HepG2 (cell line): Measurements from ENCODE around the gene ZMYND8. TPM values are rescaled to one million over a fixed set of nuclear protein-coding genes. Genes with fewer than 3 reads are reported as not detected.
"Not testable (repeated sequence)": the region's sequence is repeated elsewhere in the genome, so short reads cannot be mapped to it uniquely, and the experiment has no call there.

Experiments used
- ATAC-seq: fragments of 200-7000 bp; cut with Tn5 transposase; 3 replicates; pipeline ENCODE4 v1.9.1; 2020; ENCODE audit warnings: mild to moderate bottlenecking, moderate library complexity
- BruUV-seq: library from RNA; stranded (reverse); fragments of 400-500 nt; replicated peaks from 2 replicates; lab custom pipeline; 2021; lab: Mats Ljungman, UMichigan
- CTCF ChIA-PET: fragments of 300-600 bp; formaldehyde crosslinking; extraction: SDS; loops from one replicate; lab custom pipeline; 2021; ENCODE audit warnings: low total read pairs, inconsistent platforms, low intra/inter-chr PET ratio; lab: Yijun Ruan, JAX
- POLR2A ChIA-PET: fragments of 350-600 bp; sonication (Branson Sonifier 250); formaldehyde crosslinking; loops from one replicate; lab custom pipeline; 2020; ENCODE audit warnings: antibody characterized with exemption, inconsistent platforms; lab: Yijun Ruan, JAX
- DNase-seq: peaks from one replicate; pipeline ENCODE4 v3.0.0-alpha.2; 2015; ENCODE audit warnings: low spot score
- FAIRE-seq: peaks from 3 replicates; lab custom pipeline; 2011; peaks lifted over from hg19 to GRCh38; lab: Jason Lieb, UNC
- H2AFZ ChIP-seq: one replicate; pipeline ENCODE4 v1.6.1; 2011; ENCODE audit warnings: low read length, inconsistent platforms
- H3K27ac ChIP-seq: fragments of 300-600 bp; 3 replicates; pipeline ENCODE4 v1.8.0; 2011; ENCODE audit warnings: mixed run types, mild to moderate bottlenecking, mixed read lengths, low read length, inconsistent platforms; ENCODE audit not compliant: insufficient read depth; ENCODE audit errors: extremely low read length
- H3K27me3 ChIP-seq, 2 experiments: fragments of 200-600 bp in 1 of 2; 2 replicates in 1 of 2; 3 replicates in 1 of 2; pipeline versions ENCODE4 v1.6.0 to v1.8.0; 2011; ENCODE audit warnings: low read length in 2 of 2, mild to moderate bottlenecking in 2 of 2, moderate library complexity in 2 of 2, inconsistent platforms in 1 of 2; ENCODE audit not compliant: insufficient read depth in 2 of 2, control insufficient read depth in 1 of 2
- H3K36me3 ChIP-seq, 2 experiments: fragments of 200-600 bp in 1 of 2; replicated peaks in 1 of 2; 2 replicates in 1 of 2; 3 replicates in 1 of 2; pipeline versions ENCODE4 v1.5.1 to v1.8.0; 2011; ENCODE audit warnings: low read length in 2 of 2, inconsistent platforms in 1 of 2; ENCODE audit not compliant: insufficient read depth in 2 of 2, control insufficient read depth in 1 of 2
- H3K4me1 ChIP-seq: 2 replicates; pipeline ENCODE4 v1.5.1; 2012; ENCODE audit warnings: low read length, inconsistent platforms; ENCODE audit not compliant: insufficient read depth
- H3K4me2 ChIP-seq: 2 replicates; pipeline ENCODE4 v1.6.0; 2011; ENCODE audit warnings: low read depth, low read length, inconsistent platforms
- H3K4me3 ChIP-seq, 3 experiments: fragments of 200-600 bp in 1 of 3; sonication (generic), shearing (Covaris generic) in 1 of 3; replicated peaks in 1 of 3; 2 replicates each; pipeline ENCODE4 v1.5.1; 2011 to 2016; ENCODE audit warnings: low read length in 3 of 3, inconsistent platforms in 2 of 3, low read depth in 2 of 3, mild to moderate bottlenecking in 2 of 3, control low read depth in 1 of 3, mixed read lengths in 1 of 3; ENCODE audit not compliant: insufficient read depth in 1 of 3
- H3K79me2 ChIP-seq: one replicate; pipeline ENCODE4 v1.6.1; 2011; ENCODE audit warnings: low read length, inconsistent platforms; ENCODE audit not compliant: insufficient read depth
- H3K9ac ChIP-seq: 2 replicates; pipeline ENCODE4 v1.6.0; 2011; ENCODE audit warnings: mild to moderate bottlenecking, low read depth, low read length, inconsistent platforms; ENCODE audit not compliant: insufficient read depth
- H3K9me3 ChIP-seq: 2 replicates; pipeline ENCODE4 v1.5.1; 2012; ENCODE audit warnings: mild to moderate bottlenecking, low read length
- H4K20me1 ChIP-seq: 2 replicates; pipeline ENCODE4 v1.6.0; 2011; ENCODE audit warnings: inconsistent platforms, mild to moderate bottlenecking, low read length, moderate library complexity; ENCODE audit not compliant: insufficient read depth
- FOSL2 ChIP-seq: sonication (generic); formaldehyde crosslinking; IDR thresholded peaks from 2 replicates; pipeline ENCODE4 v1.4.0; 2020; ENCODE audit warnings: missing genetic modification reagents
- GZF1 ChIP-seq: sonication (generic); formaldehyde crosslinking; IDR thresholded peaks from 2 replicates; pipeline ENCODE4 v1.5.1; 2020; ENCODE audit warnings: mild to moderate bottlenecking, missing genetic modification reagents
- MAFF ChIP-seq: IDR thresholded peaks from 2 replicates; pipeline ENCODE4 v1.6.1; 2011; ENCODE audit warnings: low read depth, low read length, improper control_type of control experiment
- MAFK ChIP-seq, 2 experiments: IDR thresholded peaks in 1 of 2; conservative IDR thresholded peaks in 1 of 2; 2 replicates each; pipeline ENCODE4 v1.6.1; 2011; ENCODE audit warnings: improper control_type of control experiment in 2 of 2, low read length in 2 of 2
- MATR3 ChIP-seq: sonication (generic); formaldehyde crosslinking; IDR thresholded peaks from 2 replicates; pipeline ENCODE4 v1.4.0; 2020; ENCODE audit warnings: missing genetic modification reagents
- RFXAP ChIP-seq: sonication (generic); formaldehyde crosslinking; IDR thresholded peaks from 2 replicates; pipeline ENCODE4 v1.4.0; 2020; ENCODE audit warnings: missing genetic modification reagents, borderline replicate concordance
- WGBS: methylation state at CpG from one replicate; pipeline ENCODE4 v1.1.6; 2017; ENCODE audit warnings: low lambda C conversion rate; 5-methylcytosine and 5-hydroxymethylcytosine counted together
- in situ Hi-C: cut with HindIII; loops from 2 replicates; pipeline ENCODE4 v1.10.0; 2017; ENCODE audit warnings: low pct_unique_long_range_greater_than_20kb; ENCODE audit not compliant: extremely low pct_ligation_motif_present
- intact Hi-C: fragments of 100-400 bp; cut with micrococcal nuclease; formaldehyde crosslinking; loops from one replicate; pipeline ENCODE4 v1.10.0; 2022; ENCODE audit not compliant: unreplicated experiment
- polyA plus RNA-seq, 8 experiments: library from polyadenylated mRNA; depleted of rRNA in 3 of 8; stranded (reverse) in 7 of 8; unstranded in 1 of 8; fragments of >200 nt; fragmentation: Illumina TruSeq in 4 of 8; extraction: Trizol in 4 of 8; gene quantifications; 2 replicates each; pipeline versions ENCODE4 v1.2.1 to v1.2.3, GENCODE V29; 2011 to 2016; ENCODE audit warnings: low read depth in 4 of 8, missing spikeins in 1 of 8, mixed read lengths in 1 of 8; ENCODE audit not compliant: insufficient read depth in 1 of 8
- total RNA-seq, 5 experiments: library from RNA; depleted of rRNA; stranded (reverse); fragments of >200 nt; fragmentation: Illumina TruSeq; extraction: Trizol; gene quantifications; 2 replicates each; pipeline ENCODE4 v1.2.3, GENCODE V29; 2016; ENCODE audit warnings: low read depth in 1 of 5
- TF ChIP-seq, protein P1 (sequence below): sonication (generic); formaldehyde crosslinking; IDR thresholded peaks from 2 replicates; pipeline ENCODE4 v1.4.0; 2020; ENCODE audit warnings: mild to moderate bottlenecking, missing genetic modification reagents, borderline replicate concordance
- TF ChIP-seq, protein P2 (sequence below): sonication (generic); formaldehyde crosslinking; IDR thresholded peaks from 2 replicates; pipeline ENCODE4 v1.4.0; 2020; ENCODE audit warnings: missing genetic modification reagents, borderline replicate concordance

ZMYND8 gene
- total and polyA plus RNA-seq, 2 of the 13 experiments (the other 11 are each of a cell fraction or from before 2014, with no cell fraction given): 53.9 to 84.7 TPM

DNA sequence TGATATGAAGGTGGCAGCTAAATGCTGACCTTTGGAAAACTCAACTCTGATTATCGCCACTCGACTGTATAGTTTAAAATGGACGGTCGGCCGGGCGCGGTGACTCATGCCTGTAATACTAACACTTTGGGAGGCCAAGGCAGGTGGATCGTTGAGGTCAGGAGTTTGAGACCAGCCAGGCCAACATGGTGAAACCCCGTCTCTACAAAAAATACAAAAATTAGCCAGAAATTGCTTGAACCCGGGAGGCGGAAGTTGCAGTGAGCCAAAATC, 151.7 kb downstream of the ZMYND8 start:
- H3K27ac ChIP-seq, H2AFZ ChIP-seq, H3K9me3 ChIP-seq, FAIRE-seq, DNase-seq, ATAC-seq, H4K20me1 ChIP-seq, BruUV-seq, H3K4me3 ChIP-seq, H3K9ac ChIP-seq, H3K79me2 ChIP-seq, in situ Hi-C loops, H3K4me2 ChIP-seq, H3K27me3 ChIP-seq, intact Hi-C loops: not testable (repeated sequence)
- 90% methylated on average over 11 of the region's 11 CpGs for WGBS
- peaks cover 61% of the 10 kb centered on the region for H3K4me1 ChIP-seq
- peaks cover 12 to 18% of the 10 kb centered on the region in 2 experiments for H3K36me3 ChIP-seq
- ChIA-PET CTCF (interaction anchor here (0.9 kb wide), 1 partner anchor 417 kb away, joined by 3 read pairs; no protein-coding TSS in a partner anchor), POLR2A (interaction anchor here (1.3 to 1.6 kb wide), 3 partner anchors 13 to 154 kb away, joined by 3 to 8 read pairs (median 4); no protein-coding TSS in a partner anchor)
- TF ChIP-seq MAFF: peak; percentile 56; the same call in 1 of the 2 replicates
- TF ChIP-seq MAFK (conservative IDR thresholded peaks at IDR 0.05 in 1 of 2, IDR thresholded peaks at IDR 0.05 in 1 of 2; ENCODE audit: low read length in 2 of 2): peak; percentile 60 to 71

DNA sequence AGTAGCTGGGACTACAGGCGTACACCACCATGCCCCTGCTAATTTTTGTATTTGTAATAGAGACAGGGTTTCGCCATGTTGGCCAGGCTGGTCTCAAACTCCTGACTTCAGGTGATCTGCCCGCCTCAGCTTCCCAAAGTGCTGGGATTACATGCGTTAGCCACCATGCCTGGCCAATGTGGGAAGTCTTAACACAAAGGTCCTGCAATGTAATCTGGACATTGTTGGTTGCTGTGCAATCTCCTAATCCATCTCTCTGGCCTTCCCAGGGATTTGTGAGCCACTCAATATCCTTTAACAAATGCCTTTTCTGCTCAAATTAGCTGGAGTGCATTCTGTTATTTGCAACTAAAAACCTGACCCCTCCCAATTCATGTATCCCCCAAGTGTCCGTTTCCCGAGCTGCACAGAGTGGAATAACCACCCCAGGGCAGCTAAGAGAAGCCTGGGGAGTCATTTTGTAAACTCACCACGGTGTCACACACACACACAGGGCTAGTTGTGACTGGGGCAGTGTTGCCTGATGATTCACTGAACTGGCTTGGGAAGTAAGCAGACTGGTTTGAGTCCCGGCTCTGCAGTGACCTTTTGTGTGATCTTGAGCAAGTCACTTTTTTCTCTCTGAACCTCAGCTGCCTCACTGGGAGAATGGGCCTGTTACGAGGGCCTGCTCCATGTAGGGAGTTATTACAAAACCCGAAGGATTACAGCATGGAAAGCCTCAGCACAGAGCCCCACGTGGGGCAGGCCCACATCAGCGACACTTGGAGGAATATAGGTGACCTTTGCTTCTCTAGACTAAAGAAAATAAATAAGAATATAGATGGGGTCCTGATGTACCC, 152.3 kb downstream of the ZMYND8 start:
- no peaks in the 10 kb centered on the region for H3K27me3 ChIP-seq
- no peaks in the 10 kb centered on the region for H3K9me3 ChIP-seq
- peaks cover 62% of the 10 kb centered on the region for H3K4me1 ChIP-seq
- 80% methylated on average over 12 of the region's 12 CpGs for WGBS
- no peak for ATAC-seq
- no peaks in the 10 kb centered on the region; the same call in 1 of the 2 replicates for H4K20me1 ChIP-seq
- peaks cover 8 to 12% of the 10 kb centered on the region in 2 experiments; a peak in 4 of 5 replicates for H3K36me3 ChIP-seq
- intact Hi-C loops (no loop called here), in situ Hi-C loops (no loop called here)
- FAIRE-seq: no peak
- no peaks in the 10 kb centered on the region for H3K79me2 ChIP-seq
- no peak overlapping the region for H3K9ac ChIP-seq
- no peak overlapping the region for H3K4me3 ChIP-seq
- no peak overlapping the region for H3K27ac ChIP-seq
- no TSS peak for BruUV-seq
- CTCF ChIA-PET: no interaction called here
- H3K4me2 ChIP-seq: no peak overlapping the region
- DNase-seq: no peak
- no peak overlapping the region for H2AFZ ChIP-seq
- POLR2A ChIA-PET: interaction anchor here (0.6 to 4.3 kb wide), 3 partner anchors 13 to 318 kb away, joined by 3 to 22 read pairs (median 3); partner anchors contain the start of gene ZMYND8
- TF ChIP-seq, protein P1, sequence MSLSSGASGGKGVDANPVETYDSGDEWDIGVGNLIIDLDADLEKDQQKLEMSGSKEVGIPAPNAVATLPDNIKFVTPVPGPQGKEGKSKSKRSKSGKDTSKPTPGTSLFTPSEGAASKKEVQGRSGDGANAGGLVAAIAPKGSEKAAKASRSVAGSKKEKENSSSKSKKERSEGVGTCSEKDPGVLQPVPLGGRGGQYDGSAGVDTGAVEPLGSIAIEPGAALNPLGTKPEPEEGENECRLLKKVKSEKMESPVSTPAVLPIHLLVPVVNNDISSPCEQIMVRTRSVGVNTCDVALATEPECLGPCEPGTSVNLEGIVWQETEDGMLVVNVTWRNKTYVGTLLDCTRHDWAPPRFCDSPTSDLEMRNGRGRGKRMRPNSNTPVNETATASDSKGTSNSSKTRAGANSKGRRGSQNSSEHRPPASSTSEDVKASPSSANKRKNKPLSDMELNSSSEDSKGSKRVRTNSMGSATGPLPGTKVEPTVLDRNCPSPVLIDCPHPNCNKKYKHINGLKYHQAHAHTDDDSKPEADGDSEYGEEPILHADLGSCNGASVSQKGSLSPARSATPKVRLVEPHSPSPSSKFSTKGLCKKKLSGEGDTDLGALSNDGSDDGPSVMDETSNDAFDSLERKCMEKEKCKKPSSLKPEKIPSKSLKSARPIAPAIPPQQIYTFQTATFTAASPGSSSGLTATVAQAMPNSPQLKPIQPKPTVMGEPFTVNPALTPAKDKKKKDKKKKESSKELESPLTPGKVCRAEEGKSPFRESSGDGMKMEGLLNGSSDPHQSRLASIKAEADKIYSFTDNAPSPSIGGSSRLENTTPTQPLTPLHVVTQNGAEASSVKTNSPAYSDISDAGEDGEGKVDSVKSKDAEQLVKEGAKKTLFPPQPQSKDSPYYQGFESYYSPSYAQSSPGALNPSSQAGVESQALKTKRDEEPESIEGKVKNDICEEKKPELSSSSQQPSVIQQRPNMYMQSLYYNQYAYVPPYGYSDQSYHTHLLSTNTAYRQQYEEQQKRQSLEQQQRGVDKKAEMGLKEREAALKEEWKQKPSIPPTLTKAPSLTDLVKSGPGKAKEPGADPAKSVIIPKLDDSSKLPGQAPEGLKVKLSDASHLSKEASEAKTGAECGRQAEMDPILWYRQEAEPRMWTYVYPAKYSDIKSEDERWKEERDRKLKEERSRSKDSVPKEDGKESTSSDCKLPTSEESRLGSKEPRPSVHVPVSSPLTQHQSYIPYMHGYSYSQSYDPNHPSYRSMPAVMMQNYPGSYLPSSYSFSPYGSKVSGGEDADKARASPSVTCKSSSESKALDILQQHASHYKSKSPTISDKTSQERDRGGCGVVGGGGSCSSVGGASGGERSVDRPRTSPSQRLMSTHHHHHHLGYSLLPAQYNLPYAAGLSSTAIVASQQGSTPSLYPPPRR (CRISPR knock-in tag): no peak
- TF ChIP-seq FOSL2 (CRISPR knock-in tag) (0 out of 2 replicates have a peak, but pooled peaks have one; percentile 24), GZF1 (no peak), MATR3 (CRISPR knock-in tag) (no peak), RFXAP (no peak)
- TF ChIP-seq, protein P2, sequence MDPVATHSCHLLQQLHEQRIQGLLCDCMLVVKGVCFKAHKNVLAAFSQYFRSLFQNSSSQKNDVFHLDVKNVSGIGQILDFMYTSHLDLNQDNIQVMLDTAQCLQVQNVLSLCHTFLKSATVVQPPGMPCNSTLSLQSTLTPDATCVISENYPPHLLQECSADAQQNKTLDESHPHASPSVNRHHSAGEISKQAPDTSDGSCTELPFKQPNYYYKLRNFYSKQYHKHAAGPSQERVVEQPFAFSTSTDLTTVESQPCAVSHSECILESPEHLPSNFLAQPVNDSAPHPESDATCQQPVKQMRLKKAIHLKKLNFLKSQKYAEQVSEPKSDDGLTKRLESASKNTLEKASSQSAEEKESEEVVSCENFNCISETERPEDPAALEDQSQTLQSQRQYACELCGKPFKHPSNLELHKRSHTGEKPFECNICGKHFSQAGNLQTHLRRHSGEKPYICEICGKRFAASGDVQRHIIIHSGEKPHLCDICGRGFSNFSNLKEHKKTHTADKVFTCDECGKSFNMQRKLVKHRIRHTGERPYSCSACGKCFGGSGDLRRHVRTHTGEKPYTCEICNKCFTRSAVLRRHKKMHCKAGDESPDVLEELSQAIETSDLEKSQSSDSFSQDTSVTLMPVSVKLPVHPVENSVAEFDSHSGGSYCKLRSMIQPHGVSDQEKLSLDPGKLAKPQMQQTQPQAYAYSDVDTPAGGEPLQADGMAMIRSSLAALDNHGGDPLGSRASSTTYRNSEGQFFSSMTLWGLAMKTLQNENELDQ (CRISPR knock-in tag): no peak
